GM12878 (cell line): ENCODE data around the gene MAPRE3. TPM values are rescaled to one million over a fixed set of nuclear protein-coding genes. Genes with fewer than 3 reads are reported as not detected.

Experiments used
- ATAC-seq: fragments of 200-7000 bp; cut with Tn5 transposase; 3 replicates; pipeline ENCODE4 v1.9.1; 2020; ENCODE audit warnings: mild to moderate bottlenecking, moderate library complexity
- BruUV-seq: library from RNA; stranded (reverse); fragments of 400-500 nt; replicated peaks from 2 replicates; lab custom pipeline; 2021; lab: Mats Ljungman, UMichigan
- CTCF ChIA-PET: fragments of 300-600 bp; sonication (Branson Sonifier 250); formaldehyde crosslinking; extraction: SDS; loops from one replicate; lab custom pipeline; 2021; ENCODE audit warnings: inconsistent platforms; lab: Yijun Ruan, JAX
- POLR2A ChIA-PET: fragments of 350-600 bp; formaldehyde crosslinking; extraction: SDS; loops from one replicate; lab custom pipeline; 2021; ENCODE audit warnings: inconsistent platforms; lab: Charles Lee
- RAD21 ChIA-PET: fragments of 300-600 bp; sonication (Branson Sonifier 250); formaldehyde crosslinking; loops from one replicate; lab custom pipeline; 2023; ENCODE audit warnings: antibody characterized with exemption; ENCODE audit not compliant: unreplicated experiment; lab: Charles Lee
- SMC1A ChIA-PET: fragments of 300-600 bp; sonication (Branson Sonifier 250); formaldehyde crosslinking; loops from one replicate; lab custom pipeline; 2023; ENCODE audit not compliant: unreplicated experiment, uncharacterized antibody; lab: Charles Lee
- DNase-seq: peaks from one replicate; pipeline ENCODE4 v3.0.0-alpha.2; 2011; ENCODE audit warnings: low read depth, low spot score
- FAIRE-seq: peaks from 3 replicates; lab custom pipeline; 2011; peaks lifted over from hg19 to GRCh38; lab: Jason Lieb, UNC
- H2AFZ ChIP-seq: 2 replicates; pipeline ENCODE4 v1.6.0; 2011; ENCODE audit warnings: low read depth, low read length, control low read depth; ENCODE audit not compliant: control insufficient read depth
- H3K27ac ChIP-seq: 2 replicates; pipeline ENCODE4 v1.5.1; 2011; ENCODE audit warnings: control low read depth; ENCODE audit not compliant: control insufficient read depth, insufficient read depth
- H3K27me3 ChIP-seq, 2 experiments: replicated peaks in 1 of 2; 2 replicates each; pipeline versions ENCODE4 v1.6.0 to v1.6.1; 2011; ENCODE audit warnings: low read length in 1 of 2; ENCODE audit not compliant: control insufficient read depth in 2 of 2, insufficient read depth in 2 of 2
- H3K36me3 ChIP-seq, 2 experiments: 2 replicates each; pipeline ENCODE4 v1.5.1; 2011; ENCODE audit warnings: low read length in 1 of 2; ENCODE audit not compliant: control insufficient read depth in 2 of 2, insufficient read depth in 2 of 2
- H3K4me1 ChIP-seq: 2 replicates; pipeline ENCODE4 v1.6.1; 2011; ENCODE audit warnings: mild to moderate bottlenecking, low read length, moderate library complexity, mixed read lengths; ENCODE audit not compliant: control insufficient read depth, insufficient read depth
- H3K4me2 ChIP-seq: 2 replicates; pipeline ENCODE4 v1.6.0; 2011; ENCODE audit warnings: control low read depth; ENCODE audit not compliant: control insufficient read depth, insufficient read depth
- H3K4me3 ChIP-seq: fragments of 200-600 bp; sonication (generic); 2 replicates; pipeline ENCODE4 v1.5.1; 2016
- H3K79me2 ChIP-seq: 2 replicates; pipeline ENCODE4 v1.6.0; 2011; ENCODE audit warnings: low read length; ENCODE audit not compliant: control insufficient read depth, insufficient read depth
- H3K9ac ChIP-seq: 2 replicates; pipeline ENCODE4 v1.8.0; 2011; ENCODE audit warnings: low read length, control low read depth, mixed read lengths; ENCODE audit not compliant: control insufficient read depth, insufficient read depth
- H3K9me3 ChIP-seq: replicated peaks from 3 replicates; pipeline ENCODE4 v1.5.1; 2011; ENCODE audit warnings: mild to moderate bottlenecking, low read length; ENCODE audit not compliant: control insufficient read depth, insufficient read depth
- H4K20me1 ChIP-seq: 2 replicates; pipeline ENCODE4 v1.6.0; 2011; ENCODE audit not compliant: control insufficient read depth, insufficient read depth
- BHLHE40 ChIP-seq, 2 experiments: fragments of 450-650 bp in 1 of 2; IDR thresholded peaks; 2 replicates each; pipeline ENCODE4 v1.6.1; 2011 to 2017; ENCODE audit warnings: low read depth in 2 of 2, borderline replicate concordance in 1 of 2, improper control_type of control experiment in 1 of 2, low read length in 1 of 2, mild to moderate bottlenecking in 1 of 2
- CBFB ChIP-seq: IDR thresholded peaks from 2 replicates; pipeline ENCODE4 v1.6.1; 2016; ENCODE audit warnings: antibody characterized with exemption, low read depth
- CREM ChIP-seq: IDR thresholded peaks from 2 replicates; pipeline ENCODE4 v1.6.1; 2014; ENCODE audit warnings: antibody characterized with exemption, low read depth
- WGBS: methylation state at CpG from one replicate; pipeline ENCODE4 v1.1.6; 2016; ENCODE audit warnings: low lambda C conversion rate; ENCODE audit not compliant: insufficient replicate concordance, insufficient coverage; ENCODE audit errors: missing lambda C conversion rate; 5-methylcytosine and 5-hydroxymethylcytosine counted together
- in situ Hi-C: fragments of 300-500 bp; cut with MboI; formaldehyde crosslinking; loops from 9 replicates; pipeline ENCODE4 v1.14.3; 2018; ENCODE audit warnings: mixed read lengths
- intact Hi-C: fragments of 100-400 bp; cut with micrococcal nuclease; formaldehyde crosslinking; loops from one replicate; pipeline ENCODE4 v1.14.2; 2022; ENCODE audit not compliant: unreplicated experiment
- polyA plus RNA-seq, 11 experiments: library from polyadenylated mRNA; depleted of rRNA in 4 of 11; unstranded in 6 of 11; stranded (reverse) in 5 of 11; fragments of >200 nt; fragmentation: Nextera tagmentation in 4 of 11; fragmentation: Illumina TruSeq in 1 of 11; extraction: Ambion mirVana in 4 of 11; extraction: Trizol in 1 of 11; gene quantifications; 1 replicate in 1 of 11; 2 replicates in 10 of 11; pipeline versions ENCODE4 v1.2.1 to v1.2.3, GENCODE V29; 2011 to 2016; ENCODE audit warnings: inconsistent platforms in 2 of 11, missing spikeins in 2 of 11, low read depth in 1 of 11
- total RNA-seq, 4 experiments: library from RNA; depleted of rRNA in 3 of 4; stranded (reverse); fragments of >200 nt in 3 of 4; fragmentation: Illumina TruSeq in 1 of 4; extraction: Trizol in 1 of 4; gene quantifications; 2 replicates each; pipeline versions ENCODE4 v1.2.1 to v1.2.3, GENCODE V29; 2013 to 2021
- TF ChIP-seq, protein P1 (sequence below): fragments of 450-650 bp; conservative IDR thresholded peaks from 2 replicates; pipeline ENCODE4 v1.6.1; 2017; ENCODE audit warnings: mild to moderate bottlenecking, moderate library complexity

Gene MAPRE3
- total and polyA plus RNA-seq, 10 of the 15 experiments (the other 5 are each of a cell fraction or from before 2014, with no cell fraction given) = 0.03 to 1.3 (median 0.73) TPM; not detected in 1

DNA sequence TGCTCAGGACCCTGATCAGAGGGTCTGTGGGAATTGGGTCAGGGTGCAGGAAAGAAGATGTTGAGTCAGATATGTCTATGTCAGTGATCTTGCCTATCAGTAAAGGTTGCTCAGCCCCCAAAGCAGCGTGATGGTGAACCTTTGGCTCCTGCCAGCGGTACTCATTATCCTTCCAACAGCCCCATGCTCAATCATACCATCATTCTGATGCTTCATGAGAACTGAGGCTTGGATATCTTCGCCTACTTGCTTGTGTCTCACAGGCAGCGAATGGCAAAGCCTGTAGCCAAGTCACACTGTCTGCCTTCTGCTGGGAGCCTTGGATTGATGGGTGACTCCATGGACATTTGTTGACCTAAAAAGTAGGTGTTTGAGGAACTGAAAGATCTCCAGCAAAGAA is 43.3 kb downstream of the MAPRE3 start:
- no peaks in the 10 kb centered on the region for H3K4me1 ChIP-seq
- no peak overlapping the region for H3K4me3 ChIP-seq
- H3K9ac ChIP-seq = no peak overlapping the region
- ChIA-PET SMC1A (no interaction called here), RAD21 (interaction anchor here (2.2 kb wide), 1 partner anchor 52 kb away, joined by 8 read pairs; no protein-coding TSS in a partner anchor), CTCF (interaction anchor here (9.9 kb wide), 1 partner anchor 49 kb away, joined by 153 read pairs; the partner anchor contains the start of gene MAPRE3), POLR2A (no interaction called here)
- H3K9me3 ChIP-seq = no peaks in the 10 kb centered on the region
- H3K4me2 ChIP-seq = no peak overlapping the region
- FAIRE-seq (no peak), ATAC-seq (no peak), DNase-seq (no peak)
- no peaks in the 10 kb centered on the region for H4K20me1 ChIP-seq
- intact Hi-C loops (loop anchor here (10.0 kb wide), 1 partner anchor 169 kb away; the partner anchor contains the start of gene DPYSL5), in situ Hi-C loops (no loop called here)
- H3K36me3 ChIP-seq = no peaks in the 10 kb centered on the region; a peak in 1 of 4 replicates
- no peak for TF ChIP-seq CREM
- no peak for TF ChIP-seq CBFB
- no peak for TF ChIP-seq BHLHE40 (IDR thresholded peaks at IDR 0.05; ENCODE audit: borderline replicate concordance in 1 of 2, low read depth in 2 of 2, low read length in 1 of 2)
- TF ChIP-seq, protein P1, sequence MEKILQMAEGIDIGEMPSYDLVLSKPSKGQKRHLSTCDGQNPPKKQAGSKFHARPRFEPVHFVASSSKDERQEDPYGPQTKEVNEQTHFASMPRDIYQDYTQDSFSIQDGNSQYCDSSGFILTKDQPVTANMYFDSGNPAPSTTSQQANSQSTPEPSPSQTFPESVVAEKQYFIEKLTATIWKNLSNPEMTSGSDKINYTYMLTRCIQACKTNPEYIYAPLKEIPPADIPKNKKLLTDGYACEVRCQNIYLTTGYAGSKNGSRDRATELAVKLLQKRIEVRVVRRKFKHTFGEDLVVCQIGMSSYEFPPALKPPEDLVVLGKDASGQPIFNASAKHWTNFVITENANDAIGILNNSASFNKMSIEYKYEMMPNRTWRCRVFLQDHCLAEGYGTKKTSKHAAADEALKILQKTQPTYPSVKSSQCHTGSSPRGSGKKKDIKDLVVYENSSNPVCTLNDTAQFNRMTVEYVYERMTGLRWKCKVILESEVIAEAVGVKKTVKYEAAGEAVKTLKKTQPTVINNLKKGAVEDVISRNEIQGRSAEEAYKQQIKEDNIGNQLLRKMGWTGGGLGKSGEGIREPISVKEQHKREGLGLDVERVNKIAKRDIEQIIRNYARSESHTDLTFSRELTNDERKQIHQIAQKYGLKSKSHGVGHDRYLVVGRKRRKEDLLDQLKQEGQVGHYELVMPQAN = no peak
- H3K27ac ChIP-seq = no peak overlapping the region
- no peaks in the 10 kb centered on the region for H3K79me2 ChIP-seq
- WGBS = 61% methylated on average over 4 of the region's 4 CpGs
- no peak overlapping the region for H2AFZ ChIP-seq
- BruUV-seq = no TSS peak
- H3K27me3 ChIP-seq = no peaks in the 10 kb centered on the region
